NCI-H226 (cell line): ENCODE measurements around the gene LRRC75B.
A peak's percentile ranks its signal among the peaks of the same experiment; 100 is the strongest.
"Not testable (repeated sequence)": the region's sequence is repeated elsewhere in the genome, so short reads cannot be mapped to it uniquely, and the experiment has no call there.

Source experiments
- DNase-seq: peaks from one replicate; pipeline ENCODE4 v3.0.0-alpha.2; 2015

Gene LRRC75B

GRCh38 chr22:24592851-24593558 is at the start of gene LRRC75B:
LRRC75B (minus strand) TSS chr22:24593073; CDS start chr22:24593039, 34 bp downstream.
- peak; percentile 69 for DNase-seq

- DNase-seq: not testable (repeated sequence)
Measured at GRCh38 chr22:24642307-24642706, 49.4 kb upstream of the LRRC75B start.

GRCh38 chr22:24636513-24636912 is 43.6 kb upstream of the LRRC75B start:
- not testable (repeated sequence) for DNase-seq

- DNase-seq: not testable (repeated sequence)
Measured at GRCh38 chr22:24634776-24635389, 42.0 kb upstream of the LRRC75B start.

- not testable (repeated sequence) for DNase-seq
Measured at GRCh38 chr22:24633231-24634023, 40.6 kb upstream of the LRRC75B start.

GRCh38 chr22:24632642-24633041 is 39.8 kb upstream of the LRRC75B start:
- DNase-seq: not testable (repeated sequence)

GRCh38 chr22:24631430-24632122 is 38.7 kb upstream of the LRRC75B start:
- not testable (repeated sequence) for DNase-seq

GRCh38 chr22:24630812-24631427 is 38.0 kb upstream of the LRRC75B start:
- DNase-seq: not testable (repeated sequence)

GRCh38 chr22:24629069-24629468 is 36.2 kb upstream of the LRRC75B start:
- DNase-seq: not testable (repeated sequence)

GRCh38 chr22:24627911-24628310 is 35.0 kb upstream of the LRRC75B start:
- DNase-seq: not testable (repeated sequence)

GRCh38 chr22:24622596-24622995 is 29.7 kb upstream of the LRRC75B start:
- not testable (repeated sequence) for DNase-seq

GRCh38 chr22:24621244-24621643 is 28.4 kb upstream of the LRRC75B start:
- not testable (repeated sequence) for DNase-seq

- not testable (repeated sequence) for DNase-seq
Measured at GRCh38 chr22:24614794-24615193, 21.9 kb upstream of the LRRC75B start.

- not testable (repeated sequence) for DNase-seq
Measured at GRCh38 chr22:24609888-24610287, 17.0 kb upstream of the LRRC75B start.

GRCh38 chr22:24608327-24608726 is 15.5 kb upstream of the LRRC75B start:
- DNase-seq: not testable (repeated sequence)

GRCh38 chr22:24607429-24607983 is 14.6 kb upstream of the LRRC75B start:
- DNase-seq: not testable (repeated sequence)

- DNase-seq: not testable (repeated sequence)
Measured at GRCh38 chr22:24606340-24606739, 13.5 kb upstream of the LRRC75B start.

- DNase-seq: not testable (repeated sequence)
Measured at GRCh38 chr22:24603770-24604629, 11.1 kb upstream of the LRRC75B start.

GRCh38 chr22:24602847-24603769 is 10.2 kb upstream of the LRRC75B start, which contains the start of gene GGT1:
GGT1 (plus strand) TSS chr22:24603193; CDS start chr22:24611082, 7,889 bp downstream.
- not testable (repeated sequence) for DNase-seq
